Hepatocyte (in vitro differentiated cells): ENCODE results near the gene LEMD3. TPM values are rescaled to one million over a fixed set of nuclear protein-coding genes. Genes with fewer than 3 reads are reported as not detected.

Source experiments
- DNase-seq: peaks from one replicate; pipeline ENCODE4 v3.0.0-alpha.2; 2016; ENCODE audit warnings: low spot score
- H2AFZ ChIP-seq: fragments of 200-600 bp; sonication (generic); 2 replicates; pipeline ENCODE4 v1.6.0; 2016; ENCODE audit warnings: antibody characterized with exemption, mild to moderate bottlenecking
- H3K27ac ChIP-seq: fragments of 200-600 bp; sonication (generic); 2 replicates; pipeline ENCODE4 v1.5.1; 2016; ENCODE audit warnings: mild to moderate bottlenecking
- H3K27me3 ChIP-seq: fragments of 200-600 bp; sonication (generic); 2 replicates; pipeline ENCODE4 v1.6.1; 2016
- H3K36me3 ChIP-seq: fragments of 200-600 bp; sonication (generic); replicated peaks from 2 replicates; pipeline ENCODE4 v1.5.1; 2016; ENCODE audit warnings: low read depth; ENCODE audit not compliant: insufficient read depth
- H3K4me1 ChIP-seq: fragments of 200-600 bp; sonication (generic); 2 replicates; pipeline ENCODE4 v1.5.1; 2016; ENCODE audit warnings: mild to moderate bottlenecking, moderate library complexity; ENCODE audit not compliant: insufficient read depth
- H3K4me2 ChIP-seq: fragments of 200-600 bp; sonication (generic); 2 replicates; pipeline ENCODE4 v1.6.0; 2016
- H3K4me3 ChIP-seq: fragments of 200-600 bp; sonication (generic); 2 replicates; pipeline ENCODE4 v1.5.1; 2016; ENCODE audit warnings: mild to moderate bottlenecking
- H3K79me2 ChIP-seq: fragments of 200-600 bp; sonication (generic); 2 replicates; pipeline ENCODE4 v1.6.0; 2017; ENCODE audit warnings: mild to moderate bottlenecking
- H3K9me2 ChIP-seq: fragments of 200-600 bp; sonication (generic); replicated peaks from 2 replicates; pipeline ENCODE4 v1.6.0; 2017; ENCODE audit warnings: mild to moderate bottlenecking; ENCODE audit not compliant: insufficient read depth
- H3K9me3 ChIP-seq: fragments of 200-600 bp; sonication (generic); 2 replicates; pipeline ENCODE4 v1.5.1; 2016; ENCODE audit warnings: low read depth, mild to moderate bottlenecking
- H4K20me1 ChIP-seq: fragments of 200-600 bp; sonication (generic); 2 replicates; pipeline ENCODE4 v1.6.0; 2016; ENCODE audit warnings: mild to moderate bottlenecking; ENCODE audit not compliant: insufficient read depth, poor library complexity, severe bottlenecking
- CTCF ChIP-seq: fragments of 200-600 bp; sonication (generic); IDR thresholded peaks from 2 replicates; pipeline ENCODE4 v1.5.1; 2016; ENCODE audit warnings: antibody characterized with exemption, mild to moderate bottlenecking; ENCODE audit not compliant: poor library complexity
- EZH2 ChIP-seq: fragments of 200-600 bp; sonication (generic); IDR thresholded peaks from 2 replicates; pipeline ENCODE4 v1.6.1; 2016; ENCODE audit warnings: antibody characterized with exemption, mild to moderate bottlenecking, borderline replicate concordance
- EZH2phosphoT487 ChIP-seq: fragments of 200-600 bp; sonication (generic); IDR thresholded peaks from one replicate; pipeline ENCODE4 v1.6.1; 2018; ENCODE audit warnings: antibody characterized with exemption, mild to moderate bottlenecking, low read depth, moderate library complexity; ENCODE audit not compliant: unreplicated experiment, severe bottlenecking
- WGBS: methylation state at CpG from one replicate; pipeline ENCODE4 v1.1.6; 2016; ENCODE audit warnings: low lambda C conversion rate; ENCODE audit errors: missing lambda C conversion rate; 5-methylcytosine and 5-hydroxymethylcytosine counted together
- polyA plus RNA-seq: library from polyadenylated mRNA; unstranded; fragments of >200 nt; fragmentation: Nextera tagmentation; extraction: Ambion mirVana; gene quantifications from 2 replicates; pipeline ENCODE4 v1.2.1, GENCODE V29; 2016
- total RNA-seq: library from RNA; depleted of rRNA; stranded (reverse); fragments of >200 nt; gene quantifications from 2 replicates; pipeline ENCODE4 v1.2.3, GENCODE V29; 2014

The LEMD3 gene
- total and polyA plus RNA-seq, 2 experiments from 2014 or later = 15.5 to 51.1 TPM

- no peak overlapping the region for H2AFZ ChIP-seq
These were observed 88.6 kb downstream of the LEMD3 start for GRCh38 chr12:65257986-65258385.

GRCh38 chr12:65259501-65259900 is 90.1 kb downstream of the LEMD3 start:
- no peaks in the 10 kb centered on the region for H3K9me3 ChIP-seq
- H3K4me2 ChIP-seq = no peak overlapping the region
- H3K4me1 ChIP-seq = no peaks in the 10 kb centered on the region
- H3K27ac ChIP-seq = no peak overlapping the region
- DNase-seq = no peak
- TF ChIP-seq CTCF (no peak), EZH2phosphoT487 (no peak), EZH2 (no peak)
- no peaks in the 10 kb centered on the region for H3K9me2 ChIP-seq
- H3K27me3 ChIP-seq = no peaks in the 10 kb centered on the region
- no peaks in the 10 kb centered on the region for H3K79me2 ChIP-seq
- H3K36me3 ChIP-seq = no peaks in the 10 kb centered on the region
- H4K20me1 ChIP-seq = no peaks in the 10 kb centered on the region
- H2AFZ ChIP-seq = no peak overlapping the region
- no peak overlapping the region for H3K4me3 ChIP-seq

More at GRCh38 chr12:65257986-65258385, 88.6 kb downstream of the LEMD3 start:
- no peaks in the 10 kb centered on the region for H4K20me1 ChIP-seq
- H3K4me1 ChIP-seq = no peaks in the 10 kb centered on the region
- H3K4me2 ChIP-seq = no peak overlapping the region
- DNase-seq = no peak
- H3K27me3 ChIP-seq = no peaks in the 10 kb centered on the region
- H3K36me3 ChIP-seq = no peaks in the 10 kb centered on the region
- no peak overlapping the region for H3K27ac ChIP-seq
- no peaks in the 10 kb centered on the region for H3K79me2 ChIP-seq
- H3K9me3 ChIP-seq = no peaks in the 10 kb centered on the region
- H3K9me2 ChIP-seq = no peaks in the 10 kb centered on the region
- no peak for TF ChIP-seq EZH2
- TF ChIP-seq CTCF = no peak
- TF ChIP-seq EZH2phosphoT487 = no peak
- no peak overlapping the region for H3K4me3 ChIP-seq

- 94% methylated on average over 4 of the region's 4 CpGs for WGBS
- DNase-seq = no peak
- no peak overlapping the region for H3K27ac ChIP-seq
- H2AFZ ChIP-seq = no peak overlapping the region
- TF ChIP-seq CTCF = no peak
- TF ChIP-seq EZH2phosphoT487 = no peak
- TF ChIP-seq EZH2 = no peak
- H4K20me1 ChIP-seq = no peaks in the 10 kb centered on the region
- H3K79me2 ChIP-seq = no peaks in the 10 kb centered on the region
- no peaks in the 10 kb centered on the region for H3K9me2 ChIP-seq
- no peaks in the 10 kb centered on the region for H3K9me3 ChIP-seq
- H3K4me2 ChIP-seq = no peak overlapping the region
- no peaks in the 10 kb centered on the region for H3K4me1 ChIP-seq
- no peaks in the 10 kb centered on the region for H3K27me3 ChIP-seq
- no peak overlapping the region for H3K4me3 ChIP-seq
- no peaks in the 10 kb centered on the region for H3K36me3 ChIP-seq
These were observed 94.4 kb downstream of the LEMD3 start for GRCh38 chr12:65263777-65264176.

- WGBS = 86% methylated on average over 3 of the region's 3 CpGs
- Histone ChIP-seq H3K4me3 (no peak overlapping the region), H3K36me3 (no peaks in the 10 kb centered on the region)
These were observed 97.0 kb downstream of the LEMD3 start for GRCh38 chr12:65266408-65266807.

More at GRCh38 chr12:65266408-65266807, 97.0 kb downstream of the LEMD3 start:
- Histone ChIP-seq H3K4me2 (no peak overlapping the region), H3K79me2 (no peaks in the 10 kb centered on the region), H4K20me1 (no peaks in the 10 kb centered on the region), H3K9me2 (no peaks in the 10 kb centered on the region), H3K27ac (no peak overlapping the region), H3K27me3 (no peaks in the 10 kb centered on the region), H2AFZ (no peak overlapping the region), H3K9me3 (no peaks in the 10 kb centered on the region), H3K4me1 (no peaks in the 10 kb centered on the region)
- TF ChIP-seq EZH2 = no peak
- TF ChIP-seq CTCF = no peak
- no peak for TF ChIP-seq EZH2phosphoT487
- DNase-seq = no peak
